Measurements from ENCODE around the gene TXLNB. TPM values are rescaled to one million over a fixed set of nuclear protein-coding genes. Genes with fewer than 3 reads are reported as not detected.

TXLNB gene
- total and polyA plus RNA-seq, 2 of the 4 experiments (the other 2 are of a cell fraction): under 0.01 to 0.05 TPM

GRCh38 chr6:139201378-139201777 is 90.4 kb downstream of the TXLNB start:
- Histone ChIP-seq H3K36me3 (ENCODE audit: control insufficient read depth, insufficient read depth, low read length) (no peaks in the 10 kb centered on the region), H3K4me3 (ENCODE audit: insufficient read depth, low read depth, low read length) (no peak overlapping the region), H2AK9ac (replicated peaks; ENCODE audit: low read depth, low read length, poor library complexity) (no peak overlapping the region), H2BK20ac (ENCODE audit: low read depth, low read length) (no peak overlapping the region), H3K23ac (ENCODE audit: low read depth, low read length) (no peak overlapping the region), H3K9me1 (ENCODE audit: insufficient read depth, low read length) (no peaks in the 10 kb centered on the region), H2BK15ac (ENCODE audit: low read depth, low read length) (no peak overlapping the region), H4K5ac (ENCODE audit: low read depth, low read length) (no peak overlapping the region), H4K8ac (ENCODE audit: low read depth in 2 of 2, low read length in 2 of 2) (no peak overlapping the region), H3K18ac (ENCODE audit: low read depth, low read length) (no peak overlapping the region), H3K27ac (ENCODE audit: insufficient read depth, low read length) (no peak overlapping the region), H2BK5ac (ENCODE audit: low read depth, low read length, poor library complexity, severe bottlenecking) (no peak overlapping the region), H3K4ac (ENCODE audit: low read depth, low read length) (no peak overlapping the region), H3K4me2 (ENCODE audit: low read depth, low read length) (no peak overlapping the region), H3K79me1 (ENCODE audit: low read depth in 1 of 2, low read length in 2 of 2) (no peaks in the 10 kb centered on the region), H2AFZ (replicated peaks; ENCODE audit: low read length, poor library complexity) (no peak overlapping the region), H4K20me1 (ENCODE audit: insufficient read depth, low read length) (no peaks in the 10 kb centered on the region), H3K4me1 (ENCODE audit: control insufficient read depth, insufficient read depth, low read length) (no peaks in the 10 kb centered on the region), H2BK120ac (ENCODE audit: low read depth, low read length) (no peak overlapping the region), H2AK5ac (ENCODE audit: low read depth, low read length) (no peak overlapping the region), H3K14ac (replicated peaks; ENCODE audit: low read depth, low read length) (no peak overlapping the region), H3K9ac (ENCODE audit: low read depth, low read length) (no peak overlapping the region), H4K91ac (ENCODE audit: insufficient read depth, low read depth, low read length) (no peak overlapping the region), H3K9me3 (ENCODE audit: control insufficient read depth, insufficient read depth, low read length) (peaks cover 9% of the 10 kb centered on the region; the same call in 1 of the 2 replicates), H3K56ac (ENCODE audit: extremely low read depth, insufficient read depth, low read length) (no peak overlapping the region), H3K27me3 (ENCODE audit: control insufficient read depth, insufficient read depth, low read length) (no peaks in the 10 kb centered on the region)
- ChIA-PET CTCF (interaction anchor here (0.9 kb wide), 1 partner anchor 13 kb away, joined by 3 read pairs; no protein-coding TSS in a partner anchor), POLR2A (ENCODE audit: unreplicated experiment) (no interaction called here)
- ATAC-seq (ENCODE audit: low read depth) (no peak), DNase-seq (no peak)
- WGBS, 2 experiments (ENCODE audit: extremely low coverage in 2 of 2, insufficient read length in 1 of 2): no CpG with 5 or more reads among the region's 4 CpGs
- in situ Hi-C loops (cut with MboI; ENCODE audit: low sequenced_read_pairs): no loop called here
- TF ChIP-seq NFE2L2 (IDR thresholded peaks at IDR 0.05; ENCODE audit: low read depth, low read length) (no peak), RAD21 (IDR thresholded peaks at IDR 0.05; ENCODE audit: low read length) (no peak), BHLHE40 (IDR thresholded peaks at IDR 0.05; ENCODE audit: low read depth, low read length) (no peak), RCOR1 (IDR thresholded peaks at IDR 0.05; ENCODE audit: insufficient replicate concordance, low read length) (no peak), POLR2A (IDR thresholded peaks at IDR 0.05; ENCODE audit: low read depth, low read length) (no peak), MAFK (IDR thresholded peaks at IDR 0.05; ENCODE audit: low read depth, low read length) (no peak), USF2 (IDR thresholded peaks at IDR 0.05; ENCODE audit: low read depth, low read length) (no peak), CEBPB (IDR thresholded peaks at IDR 0.05; ENCODE audit: low read depth, low read length) (no peak), RFX5 (IDR thresholded peaks at IDR 0.05; ENCODE audit: low read depth, low read length) (no peak), ELK1 (IDR thresholded peaks at IDR 0.05; ENCODE audit: borderline replicate concordance, low read depth, low read length) (no peak)
- dilution Hi-C loops (cut with HindIII; ENCODE audit: low sequenced_read_pairs, unreplicated experiment): no loop called here
- intact Hi-C loops (cut with micrococcal nuclease): no loop called here
- no TSS peak for BruUV-seq (replicated peaks)
